SK-N-SH treated with all-trans-retinoic acid at 6 μM for 48 hours (cell line): ENCODE measurements around the gene LPIN1.

Source experiments
- ATAC-seq: fragments of 200-7000 bp; cut with Tn5 transposase; 3 replicates; pipeline ENCODE4 v1.9.1; 2020; ENCODE audit warnings: mild to moderate bottlenecking, moderate library complexity
- BACH2 ChIP-seq: fragments of 250-450 bp; sonication (Bioruptor Pico); IDR thresholded peaks from 2 replicates; pipeline ENCODE4 v1.9.0; 2021; ENCODE audit warnings: mild to moderate bottlenecking, borderline replicate concordance
- CREB5 ChIP-seq: fragments of 250-450 bp; sonication (Bioruptor Pico); IDR thresholded peaks from 2 replicates; pipeline ENCODE4 v1.5.1; 2020; ENCODE audit warnings: low read depth, mild to moderate bottlenecking, moderate library complexity
- CSDC2 ChIP-seq: fragments of 250-450 bp; sonication (Bioruptor Pico); IDR thresholded peaks from 2 replicates; pipeline ENCODE4 v1.5.0; 2020; ENCODE audit warnings: mild to moderate bottlenecking, moderate library complexity
- CSRNP3 ChIP-seq: fragments of 250-450 bp; sonication (Bioruptor Pico); IDR thresholded peaks from 2 replicates; pipeline ENCODE4 v1.5.1; 2021; ENCODE audit warnings: mild to moderate bottlenecking, moderate library complexity
- ESRRG ChIP-seq: fragments of 250-450 bp; sonication (Bioruptor Pico); IDR thresholded peaks from 2 replicates; pipeline ENCODE4 v1.6.1; 2021; ENCODE audit warnings: mild to moderate bottlenecking
- GLIS3 ChIP-seq: fragments of 250-450 bp; sonication (Bioruptor Pico); IDR thresholded peaks from 2 replicates; pipeline ENCODE4 v1.5.0; 2020; ENCODE audit warnings: mild to moderate bottlenecking, moderate library complexity
- OSR1 ChIP-seq: fragments of 250-450 bp; sonication (Bioruptor Pico); IDR thresholded peaks from 2 replicates; pipeline ENCODE4 v1.8.0; 2022; ENCODE audit warnings: moderate library complexity, mild to moderate bottlenecking, inconsistent platforms
- PPARA ChIP-seq: fragments of 250-450 bp; sonication (Bioruptor Pico); IDR thresholded peaks from 2 replicates; pipeline ENCODE4 v1.5.0; 2020; ENCODE audit warnings: mild to moderate bottlenecking, borderline replicate concordance
- SNAI2 ChIP-seq: fragments of 250-450 bp; sonication (Bioruptor Pico); IDR thresholded peaks from 2 replicates; pipeline ENCODE4 v1.5.0; 2020; ENCODE audit warnings: mild to moderate bottlenecking, moderate library complexity
- TOX ChIP-seq: fragments of 250-450 bp; sonication (Bioruptor Pico); IDR thresholded peaks from 2 replicates; pipeline ENCODE4 v1.8.0; 2021; ENCODE audit warnings: mild to moderate bottlenecking, moderate library complexity, borderline replicate concordance
- ZFP3 ChIP-seq: fragments of 250-450 bp; sonication (Bioruptor Pico); IDR thresholded peaks from 2 replicates; pipeline ENCODE4 v1.5.0; 2020; ENCODE audit warnings: mild to moderate bottlenecking, moderate library complexity
- ZFP30 ChIP-seq: fragments of 450-650 bp; formaldehyde crosslinking; IDR thresholded peaks from 2 replicates; pipeline ENCODE4 v1.5.0; 2022; ENCODE audit warnings: mild to moderate bottlenecking, moderate library complexity
- ZNF565 ChIP-seq: fragments of 450-650 bp; formaldehyde crosslinking; conservative IDR thresholded peaks from 2 replicates; pipeline ENCODE4 v1.5.0; 2020; ENCODE audit warnings: low read depth, mild to moderate bottlenecking, moderate library complexity
- ZNF70 ChIP-seq: fragments of 450-650 bp; formaldehyde crosslinking; IDR thresholded peaks from 2 replicates; pipeline ENCODE4 v1.5.0; 2020; ENCODE audit warnings: mild to moderate bottlenecking, moderate library complexity
- ZNF8 ChIP-seq: fragments of 450-650 bp; formaldehyde crosslinking; IDR thresholded peaks from 2 replicates; pipeline ENCODE4 v1.5.0; 2020; ENCODE audit warnings: mild to moderate bottlenecking, moderate library complexity
- TF ChIP-seq, protein P1 (sequence below): fragments of 250-450 bp; sonication (Bioruptor Pico); IDR thresholded peaks from 2 replicates; pipeline ENCODE4 v1.8.0; 2020; ENCODE audit warnings: mild to moderate bottlenecking, moderate library complexity, borderline replicate concordance
- TF ChIP-seq, protein P2 (sequence below): fragments of 250-450 bp; sonication (Bioruptor Pico); IDR thresholded peaks from 2 replicates; pipeline ENCODE4 v1.5.0; 2020; ENCODE audit warnings: mild to moderate bottlenecking, moderate library complexity
- TF ChIP-seq, protein P3 (sequence below): fragments of 250-450 bp; sonication (Bioruptor Pico); IDR thresholded peaks from 2 replicates; pipeline ENCODE4 v1.8.0; 2021; ENCODE audit warnings: low read depth, mild to moderate bottlenecking, moderate library complexity, borderline replicate concordance

The LPIN1 gene

GRCh38 chr2:11789243-11789642 lies 42.8 kb downstream of the LPIN1 start:
- TF ChIP-seq ESRRG (CRISPR knock-in tag) (no peak), CREB5 (CRISPR knock-in tag) (no peak), TOX (no peak)
- ATAC-seq: no peak

DNA sequence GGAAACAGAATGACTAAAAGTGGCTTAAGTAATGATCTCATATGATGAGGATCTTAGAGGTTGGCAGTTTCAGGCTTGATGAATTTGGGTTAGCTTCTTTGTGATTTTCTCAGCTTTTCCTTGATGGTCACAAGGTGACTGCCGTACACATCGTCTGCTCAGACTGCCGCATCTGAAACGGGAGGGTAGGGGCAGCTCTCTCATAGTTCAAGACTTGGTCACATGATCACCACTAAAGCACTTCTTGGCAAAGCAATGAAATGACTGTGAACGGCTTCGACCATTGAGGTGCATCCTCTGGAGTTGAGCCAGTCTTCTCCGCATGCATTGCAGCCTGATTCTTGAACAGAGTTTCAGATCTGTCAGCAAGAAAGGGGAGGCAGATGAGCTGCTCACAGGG lies 43.8 kb downstream of the LPIN1 start:
- no peak for TF ChIP-seq PPARA (CRISPR knock-in tag)
- no peak for TF ChIP-seq ZNF8 (CRISPR knock-in tag)
- no peak for TF ChIP-seq SNAI2 (CRISPR knock-in tag)
- no peak for TF ChIP-seq CREB5 (CRISPR knock-in tag)
- no peak for TF ChIP-seq ZFP3
- TF ChIP-seq, protein P1, sequence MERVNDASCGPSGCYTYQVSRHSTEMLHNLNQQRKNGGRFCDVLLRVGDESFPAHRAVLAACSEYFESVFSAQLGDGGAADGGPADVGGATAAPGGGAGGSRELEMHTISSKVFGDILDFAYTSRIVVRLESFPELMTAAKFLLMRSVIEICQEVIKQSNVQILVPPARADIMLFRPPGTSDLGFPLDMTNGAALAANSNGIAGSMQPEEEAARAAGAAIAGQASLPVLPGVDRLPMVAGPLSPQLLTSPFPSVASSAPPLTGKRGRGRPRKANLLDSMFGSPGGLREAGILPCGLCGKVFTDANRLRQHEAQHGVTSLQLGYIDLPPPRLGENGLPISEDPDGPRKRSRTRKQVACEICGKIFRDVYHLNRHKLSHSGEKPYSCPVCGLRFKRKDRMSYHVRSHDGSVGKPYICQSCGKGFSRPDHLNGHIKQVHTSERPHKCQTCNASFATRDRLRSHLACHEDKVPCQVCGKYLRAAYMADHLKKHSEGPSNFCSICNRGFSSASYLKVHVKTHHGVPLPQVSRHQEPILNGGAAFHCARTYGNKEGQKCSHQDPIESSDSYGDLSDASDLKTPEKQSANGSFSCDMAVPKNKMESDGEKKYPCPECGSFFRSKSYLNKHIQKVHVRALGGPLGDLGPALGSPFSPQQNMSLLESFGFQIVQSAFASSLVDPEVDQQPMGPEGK: no peak
- no peak for TF ChIP-seq BACH2 (CRISPR knock-in tag)
- TF ChIP-seq GLIS3 (CRISPR knock-in tag): no peak
- no peak for TF ChIP-seq ZNF565 (CRISPR knock-in tag)
- TF ChIP-seq, protein P2, sequence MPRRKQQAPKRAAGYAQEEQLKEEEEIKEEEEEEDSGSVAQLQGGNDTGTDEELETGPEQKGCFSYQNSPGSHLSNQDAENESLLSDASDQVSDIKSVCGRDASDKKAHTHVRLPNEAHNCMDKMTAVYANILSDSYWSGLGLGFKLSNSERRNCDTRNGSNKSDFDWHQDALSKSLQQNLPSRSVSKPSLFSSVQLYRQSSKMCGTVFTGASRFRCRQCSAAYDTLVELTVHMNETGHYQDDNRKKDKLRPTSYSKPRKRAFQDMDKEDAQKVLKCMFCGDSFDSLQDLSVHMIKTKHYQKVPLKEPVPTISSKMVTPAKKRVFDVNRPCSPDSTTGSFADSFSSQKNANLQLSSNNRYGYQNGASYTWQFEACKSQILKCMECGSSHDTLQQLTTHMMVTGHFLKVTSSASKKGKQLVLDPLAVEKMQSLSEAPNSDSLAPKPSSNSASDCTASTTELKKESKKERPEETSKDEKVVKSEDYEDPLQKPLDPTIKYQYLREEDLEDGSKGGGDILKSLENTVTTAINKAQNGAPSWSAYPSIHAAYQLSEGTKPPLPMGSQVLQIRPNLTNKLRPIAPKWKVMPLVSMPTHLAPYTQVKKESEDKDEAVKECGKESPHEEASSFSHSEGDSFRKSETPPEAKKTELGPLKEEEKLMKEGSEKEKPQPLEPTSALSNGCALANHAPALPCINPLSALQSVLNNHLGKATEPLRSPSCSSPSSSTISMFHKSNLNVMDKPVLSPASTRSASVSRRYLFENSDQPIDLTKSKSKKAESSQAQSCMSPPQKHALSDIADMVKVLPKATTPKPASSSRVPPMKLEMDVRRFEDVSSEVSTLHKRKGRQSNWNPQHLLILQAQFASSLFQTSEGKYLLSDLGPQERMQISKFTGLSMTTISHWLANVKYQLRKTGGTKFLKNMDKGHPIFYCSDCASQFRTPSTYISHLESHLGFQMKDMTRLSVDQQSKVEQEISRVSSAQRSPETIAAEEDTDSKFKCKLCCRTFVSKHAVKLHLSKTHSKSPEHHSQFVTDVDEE (CRISPR knock-in tag): no peak
- TF ChIP-seq CSRNP3 (CRISPR knock-in tag): no peak
- TF ChIP-seq ZFP30 (CRISPR knock-in tag): no peak
- TF ChIP-seq ZNF70: no peak
- no peak for TF ChIP-seq ESRRG (CRISPR knock-in tag)
- no peak for TF ChIP-seq OSR1 (CRISPR knock-in tag)
- ATAC-seq: no peak

DNA sequence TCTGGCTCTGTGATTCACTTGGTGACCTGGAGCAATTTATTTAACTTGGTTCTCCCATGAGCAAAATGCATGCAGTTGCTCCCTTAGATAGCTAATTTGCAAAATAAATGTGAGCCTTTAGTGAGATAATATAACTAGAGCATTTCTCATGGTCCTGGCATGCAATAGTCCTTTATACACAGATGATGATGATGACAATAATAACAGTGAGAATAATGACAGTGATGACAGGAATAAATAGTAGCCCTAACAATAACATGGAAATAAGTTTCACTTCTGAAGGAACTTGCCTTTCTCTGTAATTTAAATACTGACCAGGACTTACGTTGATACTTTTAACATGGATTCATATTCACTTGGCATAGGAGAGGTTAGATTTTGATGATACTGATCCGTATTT lies 49.2 kb downstream of the LPIN1 start:
- TF ChIP-seq, protein P3, sequence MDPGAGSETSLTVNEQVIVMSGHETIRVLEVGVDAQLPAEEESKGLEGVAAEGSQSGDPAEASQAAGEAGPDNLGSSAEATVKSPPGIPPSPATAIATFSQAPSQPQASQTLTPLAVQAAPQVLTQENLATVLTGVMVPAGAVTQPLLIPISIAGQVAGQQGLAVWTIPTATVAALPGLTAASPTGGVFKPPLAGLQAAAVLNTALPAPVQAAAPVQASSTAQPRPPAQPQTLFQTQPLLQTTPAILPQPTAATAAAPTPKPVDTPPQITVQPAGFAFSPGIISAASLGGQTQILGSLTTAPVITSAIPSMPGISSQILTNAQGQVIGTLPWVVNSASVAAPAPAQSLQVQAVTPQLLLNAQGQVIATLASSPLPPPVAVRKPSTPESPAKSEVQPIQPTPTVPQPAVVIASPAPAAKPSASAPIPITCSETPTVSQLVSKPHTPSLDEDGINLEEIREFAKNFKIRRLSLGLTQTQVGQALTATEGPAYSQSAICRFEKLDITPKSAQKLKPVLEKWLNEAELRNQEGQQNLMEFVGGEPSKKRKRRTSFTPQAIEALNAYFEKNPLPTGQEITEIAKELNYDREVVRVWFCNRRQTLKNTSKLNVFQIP (CRISPR knock-in tag): no peak
- TF ChIP-seq TOX: no peak
- TF ChIP-seq CSDC2 (CRISPR knock-in tag): no peak
- TF ChIP-seq, protein P1: no peak
- ATAC-seq: no peak
